Mesothelial cell of epicardium (in vitro differentiated cells): ENCODE data around the gene ROBO1. TPM values are rescaled to one million over a fixed set of nuclear protein-coding genes. Genes with fewer than 3 reads are reported as not detected.
"Not testable (repeated sequence)": the region's sequence is repeated elsewhere in the genome, so short reads cannot be mapped to it uniquely, and the experiment has no call there.

Source experiments
- DNase-seq, 2 experiments: peaks; one replicate each; pipeline ENCODE4 v3.0.0; 2021; ENCODE audit warnings: low spot score in 2 of 2; ENCODE audit not compliant: unreplicated experiment in 2 of 2
- H3K27ac Mint-ChIP-seq: 2 replicates; pipeline ENCODE4 v1.8.0; 2021; ENCODE audit warnings: mixed read lengths
- H3K27me3 Mint-ChIP-seq: 2 replicates; pipeline ENCODE4 v1.8.0; 2021; ENCODE audit warnings: low read depth, mixed read lengths
- H3K36me3 Mint-ChIP-seq: 2 replicates; pipeline ENCODE4 v1.8.0; 2021; ENCODE audit warnings: mixed read lengths
- H3K4me1 Mint-ChIP-seq: 2 replicates; pipeline ENCODE4 v1.8.0; 2021; ENCODE audit warnings: mixed read lengths
- H3K4me3 Mint-ChIP-seq: 2 replicates; pipeline ENCODE4 v1.8.0; 2021; ENCODE audit warnings: mild to moderate bottlenecking, moderate library complexity, mixed read lengths
- H3K9me3 Mint-ChIP-seq: 2 replicates; pipeline ENCODE4 v1.8.0; 2021; ENCODE audit warnings: mixed read lengths
- total RNA-seq: library from RNA; stranded (reverse); gene quantifications from 3 replicates; pipeline ENCODE4 v1.2.1, GENCODE V29; 2021
- TF ChIP-seq, protein P1 (sequence below): fragments of 200-600 bp; sonication (generic); IDR thresholded peaks from one replicate; pipeline ENCODE4 v1.5.0; 2021; ENCODE audit warnings: antibody characterized with exemption; ENCODE audit not compliant: unreplicated experiment

Gene ROBO1
- total RNA-seq, 1 donor from 2014 or later = 143 TPM

- Mint-ChIP-seq H3K4me3 (no peak overlapping the region), H3K36me3 (no peaks in the 10 kb centered on the region), H3K4me1 (peaks cover 76% of the 10 kb centered on the region), H3K27me3 (no peaks in the 10 kb centered on the region), H3K9me3 (no peaks in the 10 kb centered on the region), H3K27ac (peak overlapping the region; percentile 71)
- DNase-seq = no peak
- TF ChIP-seq, protein P1, sequence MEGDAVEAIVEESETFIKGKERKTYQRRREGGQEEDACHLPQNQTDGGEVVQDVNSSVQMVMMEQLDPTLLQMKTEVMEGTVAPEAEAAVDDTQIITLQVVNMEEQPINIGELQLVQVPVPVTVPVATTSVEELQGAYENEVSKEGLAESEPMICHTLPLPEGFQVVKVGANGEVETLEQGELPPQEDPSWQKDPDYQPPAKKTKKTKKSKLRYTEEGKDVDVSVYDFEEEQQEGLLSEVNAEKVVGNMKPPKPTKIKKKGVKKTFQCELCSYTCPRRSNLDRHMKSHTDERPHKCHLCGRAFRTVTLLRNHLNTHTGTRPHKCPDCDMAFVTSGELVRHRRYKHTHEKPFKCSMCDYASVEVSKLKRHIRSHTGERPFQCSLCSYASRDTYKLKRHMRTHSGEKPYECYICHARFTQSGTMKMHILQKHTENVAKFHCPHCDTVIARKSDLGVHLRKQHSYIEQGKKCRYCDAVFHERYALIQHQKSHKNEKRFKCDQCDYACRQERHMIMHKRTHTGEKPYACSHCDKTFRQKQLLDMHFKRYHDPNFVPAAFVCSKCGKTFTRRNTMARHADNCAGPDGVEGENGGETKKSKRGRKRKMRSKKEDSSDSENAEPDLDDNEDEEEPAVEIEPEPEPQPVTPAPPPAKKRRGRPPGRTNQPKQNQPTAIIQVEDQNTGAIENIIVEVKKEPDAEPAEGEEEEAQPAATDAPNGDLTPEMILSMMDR = no peak
These were observed 1041.3 kb downstream of the ROBO1 start for GRCh38 chr3:78726545-78726944.

- no peak overlapping the region for H3K4me3 Mint-ChIP-seq
- no peaks in the 10 kb centered on the region for H3K27me3 Mint-ChIP-seq
- no peaks in the 10 kb centered on the region for H3K9me3 Mint-ChIP-seq
- peaks cover 75% of the 10 kb centered on the region for H3K4me1 Mint-ChIP-seq
- peak overlapping the region; percentile 68 for H3K27ac Mint-ChIP-seq
- TF ChIP-seq, protein P1 = no peak
- H3K36me3 Mint-ChIP-seq = no peaks in the 10 kb centered on the region
- DNase-seq = no peak
These were observed 1042.0 kb downstream of the ROBO1 start for GRCh38 chr3:78725703-78726246.

GRCh38 chr3:78724859-78725258, 1042.9 kb downstream of the ROBO1 start:
- TF ChIP-seq, protein P1 = no peak
- H3K36me3 Mint-ChIP-seq = no peaks in the 10 kb centered on the region
- peaks cover 69% of the 10 kb centered on the region for H3K4me1 Mint-ChIP-seq
- no peak for DNase-seq
- no peaks in the 10 kb centered on the region for H3K27me3 Mint-ChIP-seq
- H3K4me3 Mint-ChIP-seq = peak overlapping the region; percentile 32
- no peaks in the 10 kb centered on the region for H3K9me3 Mint-ChIP-seq
- H3K27ac Mint-ChIP-seq = peak overlapping the region; percentile 88

GRCh38 chr3:78724364-78724763, 1043.4 kb downstream of the ROBO1 start:
- H3K4me3 Mint-ChIP-seq, H3K9me3 Mint-ChIP-seq, H3K27me3 Mint-ChIP-seq, H3K36me3 Mint-ChIP-seq, DNase-seq: not testable (repeated sequence)
- Mint-ChIP-seq H3K4me1 (peaks cover 65% of the 10 kb centered on the region), H3K27ac (peak overlapping the region; percentile 88)

- peaks cover 7% of the 10 kb centered on the region for H3K36me3 Mint-ChIP-seq
- H3K9me3 Mint-ChIP-seq = no peaks in the 10 kb centered on the region
- H3K4me1 Mint-ChIP-seq = peaks cover 59% of the 10 kb centered on the region
- peak overlapping the region; percentile 23 for H3K27ac Mint-ChIP-seq
- no peak overlapping the region for H3K4me3 Mint-ChIP-seq
- TF ChIP-seq, protein P1 = no peak
- DNase-seq = no peak
- no peaks in the 10 kb centered on the region for H3K27me3 Mint-ChIP-seq
These were observed 1045.8 kb downstream of the ROBO1 start for GRCh38 chr3:78721771-78722543.

DNA sequence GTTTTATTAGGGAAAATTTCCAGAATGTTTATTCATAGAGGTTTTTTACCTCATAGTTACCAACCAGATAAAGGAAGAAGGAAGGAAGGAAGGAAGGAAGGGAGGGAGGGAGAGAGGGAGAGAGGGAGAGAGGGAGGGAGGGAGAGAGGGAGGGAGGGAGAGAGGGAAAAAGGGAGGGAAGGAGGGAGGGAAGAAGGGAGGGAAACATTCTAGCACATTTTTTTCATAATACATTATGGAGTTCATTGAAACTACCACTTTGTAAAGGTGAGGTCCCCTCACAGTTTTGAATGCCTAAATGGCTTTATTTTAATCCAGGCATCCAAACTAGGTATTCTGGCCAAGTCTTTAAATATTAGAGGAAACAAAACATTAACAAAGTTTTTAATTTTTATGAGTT, 1049.1 kb downstream of the ROBO1 start:
- TF ChIP-seq, protein P1 = no peak
- Mint-ChIP-seq H3K27ac (no peak overlapping the region), H3K27me3 (no peaks in the 10 kb centered on the region), H3K9me3 (peaks cover 5% of the 10 kb centered on the region), H3K4me3 (no peak overlapping the region), H3K36me3 (peaks cover 21% of the 10 kb centered on the region), H3K4me1 (peaks cover 36% of the 10 kb centered on the region)
- no peak for DNase-seq
